Osteoblast (primary cell): ENCODE measurements around the gene XYLT1. TPM values are rescaled to one million over a fixed set of nuclear protein-coding genes. Genes with fewer than 3 reads are reported as not detected.

Experiments used
- DNase-seq: peaks from one replicate; pipeline ENCODE4 v3.0.0; 2011; ENCODE audit warnings: low spot score, mixed read lengths; ENCODE audit not compliant: insufficient read length; ENCODE audit errors: missing footprints
- H2AFZ ChIP-seq: 2 replicates; pipeline ENCODE4 v1.6.0; 2011; ENCODE audit warnings: mild to moderate bottlenecking, low read length
- H3K27ac ChIP-seq: 2 replicates; pipeline ENCODE4 v1.5.1; 2011; ENCODE audit warnings: mild to moderate bottlenecking, low read depth, low read length, moderate library complexity
- H3K27me3 ChIP-seq: 2 replicates; pipeline ENCODE4 v1.6.0; 2012; ENCODE audit warnings: mild to moderate bottlenecking, control low read depth, inconsistent platforms, low read length, moderate library complexity; ENCODE audit not compliant: insufficient read depth
- H3K36me3 ChIP-seq: 2 replicates; pipeline ENCODE4 v1.5.1; 2011; ENCODE audit warnings: mild to moderate bottlenecking, low read length, control low read depth, moderate library complexity; ENCODE audit not compliant: insufficient read depth
- H3K4me1 ChIP-seq: 2 replicates; pipeline ENCODE4 v1.5.1; 2011; ENCODE audit warnings: mild to moderate bottlenecking, low read length, control low read depth, moderate library complexity; ENCODE audit not compliant: insufficient read depth
- H3K4me2 ChIP-seq: 2 replicates; pipeline ENCODE4 v1.6.0; 2011; ENCODE audit warnings: mild to moderate bottlenecking, low read length; ENCODE audit not compliant: insufficient read depth
- H3K4me3 ChIP-seq: fragments of 200-600 bp; sonication (generic); 3 replicates; pipeline ENCODE4 v1.5.1; 2012; ENCODE audit warnings: mild to moderate bottlenecking, low read length, inconsistent platforms; ENCODE audit not compliant: insufficient read depth
- H3K79me2 ChIP-seq: 2 replicates; pipeline ENCODE4 v1.6.0; 2012; ENCODE audit warnings: mild to moderate bottlenecking, low read length, control low read depth, inconsistent platforms; ENCODE audit not compliant: insufficient read depth
- H3K9me3 ChIP-seq: 2 replicates; pipeline ENCODE4 v1.5.1; 2011; ENCODE audit warnings: low read depth, low read length, control low read depth
- H4K20me1 ChIP-seq: 2 replicates; pipeline ENCODE4 v1.6.0; 2012; ENCODE audit warnings: mild to moderate bottlenecking, low read length, control low read depth; ENCODE audit not compliant: insufficient read depth
- CTCF ChIP-seq: IDR thresholded peaks from 2 replicates; pipeline ENCODE4 v1.5.1; 2011; ENCODE audit warnings: mild to moderate bottlenecking, low read depth, low read length, moderate library complexity; ENCODE audit errors: extremely low read depth
- total RNA-seq: library from RNA; depleted of rRNA; stranded (reverse); fragments of >200 nt; gene quantifications from 2 replicates; pipeline ENCODE4 v1.2.3, GENCODE V29; 2012

Gene XYLT1
- total RNA-seq, 1 donor, result 43.4 TPM

GRCh38 chr16:17177959-17178905 lies 292.5 kb downstream of the XYLT1 start:
- no peak overlapping the region for H2AFZ ChIP-seq
- peaks cover 7% of the 10 kb centered on the region for H3K4me1 ChIP-seq
- H3K27ac ChIP-seq, result no peak overlapping the region
- H4K20me1 ChIP-seq, result peaks cover 12% of the 10 kb centered on the region
- H3K79me2 ChIP-seq, result no peaks in the 10 kb centered on the region
- no peak overlapping the region for H3K4me3 ChIP-seq
- no peak for TF ChIP-seq CTCF
- no peak for DNase-seq
- no peaks in the 10 kb centered on the region for H3K9me3 ChIP-seq
- no peaks in the 10 kb centered on the region for H3K27me3 ChIP-seq
- no peaks in the 10 kb centered on the region for H3K36me3 ChIP-seq
- no peak overlapping the region for H3K4me2 ChIP-seq

- Histone ChIP-seq H3K9me3 (no peaks in the 10 kb centered on the region), H3K4me2 (no peak overlapping the region), H3K36me3 (no peaks in the 10 kb centered on the region), H3K27ac (no peak overlapping the region), H3K4me3 (no peak overlapping the region), H4K20me1 (peaks cover 12% of the 10 kb centered on the region), H3K27me3 (no peaks in the 10 kb centered on the region), H2AFZ (no peak overlapping the region), H3K79me2 (no peaks in the 10 kb centered on the region), H3K4me1 (peaks cover 12% of the 10 kb centered on the region)
- TF ChIP-seq CTCF, result no peak
- DNase-seq, result no peak
Observed at GRCh38 chr16:17177242-17177958, 293.4 kb downstream of the XYLT1 start.

- no peaks in the 10 kb centered on the region for H3K36me3 ChIP-seq
- peaks cover 12% of the 10 kb centered on the region for H3K4me1 ChIP-seq
- H3K9me3 ChIP-seq, result no peaks in the 10 kb centered on the region
- no peaks in the 10 kb centered on the region for H3K27me3 ChIP-seq
- no peak overlapping the region for H3K4me3 ChIP-seq
- TF ChIP-seq CTCF, result no peak
- H4K20me1 ChIP-seq, result peaks cover 12% of the 10 kb centered on the region
- no peaks in the 10 kb centered on the region for H3K79me2 ChIP-seq
- no peak overlapping the region for H3K27ac ChIP-seq
- H2AFZ ChIP-seq, result no peak overlapping the region
- DNase-seq, result no peak
- H3K4me2 ChIP-seq, result no peak overlapping the region
Observed at GRCh38 chr16:17176199-17176598, 294.6 kb downstream of the XYLT1 start.

- Histone ChIP-seq H3K27ac (no peak overlapping the region), H3K79me2 (no peaks in the 10 kb centered on the region), H3K4me2 (peak overlapping the region; percentile 63), H2AFZ (peak overlapping the region; percentile 32), H3K4me1 (peaks cover 12% of the 10 kb centered on the region), H3K36me3 (no peaks in the 10 kb centered on the region), H3K9me3 (no peaks in the 10 kb centered on the region), H3K4me3 (no peak overlapping the region), H3K27me3 (no peaks in the 10 kb centered on the region), H4K20me1 (peaks cover 9% of the 10 kb centered on the region)
- DNase-seq, result no peak
- TF ChIP-seq CTCF, result no peak
Observed at GRCh38 chr16:17173281-17173680, 297.5 kb downstream of the XYLT1 start.
